Smooth muscle cell (in vitro differentiated cells): ENCODE data around the gene AMY2B. TPM values are rescaled to one million over a fixed set of nuclear protein-coding genes. Genes with fewer than 3 reads are reported as not detected.
"Not testable (repeated sequence)": the region's sequence is repeated elsewhere in the genome, so short reads cannot be mapped to it uniquely, and the experiment has no call there.

Experiments
- DNase-seq: peaks from one replicate; lab custom pipeline; 2025; ENCODE audit not compliant: unreplicated experiment; lab: John Stamatoyannopoulos, UW
- H2AFZ ChIP-seq: fragments of 200-600 bp; sonication (generic); 2 replicates; pipeline ENCODE4 v1.6.0; 2016; ENCODE audit warnings: antibody characterized with exemption, low read depth, mild to moderate bottlenecking
- H3F3A ChIP-seq: fragments of 200-600 bp; sonication (generic); 2 replicates; pipeline ENCODE4 v1.6.0; 2017; ENCODE audit warnings: antibody characterized with exemption, low read depth
- H3K27ac ChIP-seq: fragments of 200-600 bp; sonication (generic); 2 replicates; pipeline ENCODE4 v1.5.1; 2016; ENCODE audit warnings: low read depth, mild to moderate bottlenecking
- H3K27me3 ChIP-seq: fragments of 200-600 bp; sonication (generic); 2 replicates; pipeline ENCODE4 v1.6.1; 2016; ENCODE audit warnings: low read depth, mild to moderate bottlenecking
- H3K36me3 ChIP-seq: fragments of 200-600 bp; sonication (generic); 2 replicates; pipeline ENCODE4 v1.5.1; 2016; ENCODE audit warnings: low read depth
- H3K4me1 ChIP-seq: fragments of 200-600 bp; sonication (generic); 2 replicates; pipeline ENCODE4 v1.5.1; 2016; ENCODE audit warnings: low read depth
- H3K4me2 ChIP-seq: fragments of 200-600 bp; sonication (generic); 2 replicates; pipeline ENCODE4 v1.6.0; 2016; ENCODE audit warnings: mild to moderate bottlenecking
- H3K4me3 ChIP-seq: fragments of 200-600 bp; sonication (generic); 2 replicates; pipeline ENCODE4 v1.5.1; 2016; ENCODE audit warnings: mild to moderate bottlenecking
- H3K79me2 ChIP-seq: fragments of 200-600 bp; sonication (generic); 2 replicates; pipeline ENCODE4 v1.6.0; 2016; ENCODE audit warnings: low read depth, mild to moderate bottlenecking
- H3K9ac ChIP-seq: fragments of 200-600 bp; sonication (generic); 2 replicates; pipeline ENCODE4 v1.6.0; 2016; ENCODE audit warnings: low read depth
- H3K9me3 ChIP-seq: fragments of 200-600 bp; sonication (generic); replicated peaks from 2 replicates; pipeline ENCODE4 v1.5.1; 2016; ENCODE audit warnings: low read depth
- H4K20me1 ChIP-seq: fragments of 200-600 bp; sonication (generic); 2 replicates; pipeline ENCODE4 v1.6.0; 2016; ENCODE audit warnings: low read depth
- WGBS: methylation state at CpG from one replicate; pipeline ENCODE4 v1.1.7; 2016; ENCODE audit warnings: low lambda C conversion rate; 5-methylcytosine and 5-hydroxymethylcytosine counted together
- polyA plus RNA-seq: library from polyadenylated mRNA; unstranded; fragments of >200 nt; fragmentation: Nextera tagmentation; extraction: Ambion mirVana; gene quantifications from 2 replicates; pipeline ENCODE4 v1.2.1, GENCODE V29; 2016
- total RNA-seq: library from RNA; depleted of rRNA; stranded (reverse); fragments of >200 nt; gene quantifications from 2 replicates; pipeline ENCODE4 v1.2.3, GENCODE V29; 2014
- TF ChIP-seq, protein P1 (sequence below): fragments of 200-600 bp; sonication (generic); IDR thresholded peaks from 2 replicates; pipeline ENCODE4 v1.5.1; 2017; ENCODE audit warnings: borderline replicate concordance, mild to moderate bottlenecking, antibody characterized with exemption; ENCODE audit not compliant: insufficient read depth, poor library complexity, severe bottlenecking

The AMY2B gene
- total and polyA plus RNA-seq, 2 experiments from 2014 or later: 0.71 to 3.3 TPM

GRCh38 chr1:103546496-103546895 lies 24.9 kb upstream of the AMY2B start:
- Histone ChIP-seq H4K20me1 (no peaks in the 10 kb centered on the region), H2AFZ (no peak overlapping the region), H3K9ac (no peak overlapping the region), H3K9me3 (peaks cover 3% of the 10 kb centered on the region), H3K27ac (no peak overlapping the region), H3K4me3 (no peak overlapping the region), H3K36me3 (peaks cover 38% of the 10 kb centered on the region), H3K79me2 (no peaks in the 10 kb centered on the region), H3K4me1 (no peaks in the 10 kb centered on the region), H3K4me2 (no peak overlapping the region), H3K27me3 (no peaks in the 10 kb centered on the region), H3F3A (no peaks in the 10 kb centered on the region)
- TF ChIP-seq, protein P1, sequence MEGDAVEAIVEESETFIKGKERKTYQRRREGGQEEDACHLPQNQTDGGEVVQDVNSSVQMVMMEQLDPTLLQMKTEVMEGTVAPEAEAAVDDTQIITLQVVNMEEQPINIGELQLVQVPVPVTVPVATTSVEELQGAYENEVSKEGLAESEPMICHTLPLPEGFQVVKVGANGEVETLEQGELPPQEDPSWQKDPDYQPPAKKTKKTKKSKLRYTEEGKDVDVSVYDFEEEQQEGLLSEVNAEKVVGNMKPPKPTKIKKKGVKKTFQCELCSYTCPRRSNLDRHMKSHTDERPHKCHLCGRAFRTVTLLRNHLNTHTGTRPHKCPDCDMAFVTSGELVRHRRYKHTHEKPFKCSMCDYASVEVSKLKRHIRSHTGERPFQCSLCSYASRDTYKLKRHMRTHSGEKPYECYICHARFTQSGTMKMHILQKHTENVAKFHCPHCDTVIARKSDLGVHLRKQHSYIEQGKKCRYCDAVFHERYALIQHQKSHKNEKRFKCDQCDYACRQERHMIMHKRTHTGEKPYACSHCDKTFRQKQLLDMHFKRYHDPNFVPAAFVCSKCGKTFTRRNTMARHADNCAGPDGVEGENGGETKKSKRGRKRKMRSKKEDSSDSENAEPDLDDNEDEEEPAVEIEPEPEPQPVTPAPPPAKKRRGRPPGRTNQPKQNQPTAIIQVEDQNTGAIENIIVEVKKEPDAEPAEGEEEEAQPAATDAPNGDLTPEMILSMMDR: no peak
- no peak for DNase-seq
- 93% methylated on average over 1 of the region's 1 CpG for WGBS

GRCh38 chr1:103547840-103548239 lies 23.5 kb upstream of the AMY2B start:
- Histone ChIP-seq H3F3A (no peaks in the 10 kb centered on the region), H2AFZ (no peak overlapping the region), H3K36me3 (peaks cover 39% of the 10 kb centered on the region), H3K27ac (no peak overlapping the region), H3K79me2 (no peaks in the 10 kb centered on the region), H3K4me1 (no peaks in the 10 kb centered on the region), H3K4me2 (no peak overlapping the region), H4K20me1 (no peaks in the 10 kb centered on the region), H3K9ac (no peak overlapping the region), H3K9me3 (peaks cover 3% of the 10 kb centered on the region), H3K27me3 (no peaks in the 10 kb centered on the region), H3K4me3 (no peak overlapping the region)
- DNase-seq: no peak
- TF ChIP-seq, protein P1: no peak
- WGBS: 96% methylated on average over 3 of the region's 3 CpGs

DNA sequence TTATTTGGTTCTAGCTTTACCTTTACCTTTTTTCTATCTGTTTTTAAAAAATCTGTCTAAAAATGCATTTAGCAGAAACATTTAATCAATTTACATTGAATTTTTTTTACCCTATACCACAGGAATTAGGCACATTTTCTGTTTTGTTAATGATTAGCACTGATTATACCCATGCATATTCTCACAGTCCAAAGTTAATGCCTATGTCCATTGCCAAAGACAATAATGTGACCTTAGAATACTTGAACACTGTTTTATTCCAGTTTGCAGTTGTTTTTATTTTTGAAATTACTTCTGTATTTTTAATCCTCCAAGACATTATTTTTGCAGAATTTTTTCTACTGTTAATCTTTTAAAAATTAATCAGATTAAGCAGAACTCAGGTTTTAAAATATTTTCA lies 11.0 kb upstream of the AMY2B start:
- H3F3A ChIP-seq: no peaks in the 10 kb centered on the region
- H3K4me2 ChIP-seq: no peak overlapping the region
- H3K4me1 ChIP-seq: no peaks in the 10 kb centered on the region
- no peak overlapping the region for H3K9ac ChIP-seq
- no peaks in the 10 kb centered on the region for H3K36me3 ChIP-seq
- H2AFZ ChIP-seq: no peak overlapping the region
- DNase-seq: no peak
- no peaks in the 10 kb centered on the region for H4K20me1 ChIP-seq
- no peaks in the 10 kb centered on the region for H3K27me3 ChIP-seq
- no peak overlapping the region for H3K4me3 ChIP-seq
- H3K9me3 ChIP-seq: no peaks in the 10 kb centered on the region
- TF ChIP-seq, protein P1: no peak
- no peak overlapping the region for H3K27ac ChIP-seq
- H3K79me2 ChIP-seq: no peaks in the 10 kb centered on the region

DNA sequence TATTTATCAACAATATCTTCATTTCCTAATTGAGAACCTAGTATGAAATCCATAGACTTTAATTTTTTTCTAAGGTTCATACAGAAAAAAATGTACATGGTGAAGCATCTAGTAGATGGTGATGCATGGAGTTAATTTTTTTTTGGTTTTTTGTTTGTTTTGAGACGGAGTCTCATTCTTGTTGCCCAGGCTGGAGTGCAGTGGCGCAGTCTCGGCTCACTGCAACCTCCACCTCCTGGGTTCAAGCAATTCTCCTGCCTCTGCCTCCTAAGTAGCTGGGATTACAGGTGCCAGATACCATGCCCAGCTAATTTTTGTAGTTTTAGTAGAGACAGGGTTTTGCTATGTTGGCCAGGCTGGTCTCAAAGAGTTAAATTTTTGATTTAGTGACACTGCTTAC lies 10.3 kb upstream of the AMY2B start:
- not testable (repeated sequence) for H3K79me2 ChIP-seq, H3F3A ChIP-seq, H3K36me3 ChIP-seq, H3K4me1 ChIP-seq, H3K27me3 ChIP-seq, DNase-seq, H2AFZ ChIP-seq, H4K20me1 ChIP-seq, H3K27ac ChIP-seq, H3K4me2 ChIP-seq, H3K9ac ChIP-seq, H3K9me3 ChIP-seq, H3K4me3 ChIP-seq
- 97% methylated on average over 3 of the region's 3 CpGs for WGBS
